Measurements from ENCODE around the gene APH1B. TPM values are rescaled to one million over a fixed set of nuclear protein-coding genes. Genes with fewer than 3 reads are reported as not detected.

Gene APH1B
- total RNA-seq, 1 experiment from 2014 or later = 20.9 TPM

DNA sequence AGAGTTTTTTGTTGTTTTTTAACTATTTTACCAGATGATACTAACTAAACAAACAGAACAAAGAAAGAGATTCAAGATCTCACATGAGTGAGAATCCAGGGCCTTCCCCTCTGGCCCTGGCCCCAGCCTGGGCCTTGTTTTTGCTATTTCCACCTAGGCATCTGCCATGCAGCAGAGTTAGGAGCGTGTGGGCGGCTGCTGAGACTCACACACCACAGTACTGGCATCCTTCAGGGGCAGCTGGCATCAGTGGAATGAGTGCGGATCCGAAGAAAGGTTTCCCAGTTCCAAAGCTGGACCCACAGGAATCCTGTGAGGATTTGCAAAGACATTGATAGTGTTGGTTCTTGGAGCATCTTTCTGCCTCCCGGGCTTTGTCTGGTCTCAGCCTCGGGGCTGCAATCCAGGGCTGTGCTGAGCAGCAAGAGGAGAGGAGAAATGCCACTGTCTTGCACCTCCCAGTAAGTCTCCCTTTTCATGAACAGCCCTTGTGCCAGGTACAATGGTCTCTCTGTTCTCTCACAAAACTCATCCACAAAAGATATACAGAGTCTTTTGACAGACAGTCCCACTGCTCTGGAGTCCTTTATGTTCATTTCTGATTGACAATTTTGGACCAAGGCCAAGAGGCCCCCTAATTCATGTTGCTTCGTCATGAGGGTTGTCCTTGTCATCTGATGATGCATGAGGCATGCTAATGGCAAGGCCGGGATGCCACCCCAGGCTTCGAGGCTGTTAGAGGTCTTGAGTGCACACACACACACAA lies 46.6 kb downstream of the APH1B start:
- no peaks in the 10 kb centered on the region; a peak in 1 of 5 replicates for H3K9me3 Mint-ChIP-seq
- Histone ChIP-seq H2BK5ac (ENCODE audit: insufficient read length, low read length) (no peak overlapping the region), H2BK12ac (ENCODE audit: insufficient read length, low read depth, low read length) (no peak overlapping the region), H3K18ac (ENCODE audit: insufficient read length, low read depth, low read length) (no peak overlapping the region), H3K27ac (ENCODE audit: insufficient read length, low read depth, low read length) (no peak overlapping the region), H3K23ac (ENCODE audit: insufficient read length, low read depth, low read length) (no peak overlapping the region), H2AK5ac (ENCODE audit: insufficient read length, low read length) (no peak overlapping the region), H2BK15ac (ENCODE audit: low read depth, low read length) (no peak overlapping the region), H3T11ph (ENCODE audit: low read length) (no peak overlapping the region), H3K9me3 (ENCODE audit: control insufficient read depth, low read depth, low read length) (no peaks in the 10 kb centered on the region), H2BK120ac (ENCODE audit: low read depth, low read length, poor library complexity, severe bottlenecking) (no peak overlapping the region), H4K5ac (ENCODE audit: insufficient read length, low read depth, low read length) (no peak overlapping the region), H3K4me2 (ENCODE audit: insufficient read depth, insufficient read length, low read length) (no peak overlapping the region), H3K27me3 (ENCODE audit: insufficient read depth, low read length) (no peaks in the 10 kb centered on the region), H3K79me1 (ENCODE audit: insufficient read depth, low read depth, low read length, poor library complexity, severe bottlenecking) (no peaks in the 10 kb centered on the region), H3K56ac (ENCODE audit: insufficient read length, low read depth, low read length) (no peak overlapping the region), H2AFZ (ENCODE audit: low read length) (no peak overlapping the region), H2BK20ac (ENCODE audit: low read depth, low read length, poor library complexity, severe bottlenecking) (no peak overlapping the region), H4K91ac (ENCODE audit: insufficient read length, low read depth, low read length) (no peak overlapping the region), H3K4ac (ENCODE audit: low read depth, low read length) (no peak overlapping the region), H3K14ac (ENCODE audit: insufficient read depth, low read length) (no peak overlapping the region), H3K23me2 (ENCODE audit: insufficient read length, low read depth, low read length, poor library complexity, severe bottlenecking) (no peaks in the 10 kb centered on the region), H3K79me2 (ENCODE audit: insufficient read depth, low read length) (no peaks in the 10 kb centered on the region), H4K20me1 (ENCODE audit: control insufficient read depth, insufficient read depth, insufficient read length) (no peaks in the 10 kb centered on the region), H3K4me1 (ENCODE audit: insufficient read depth, low read length) (0 out of 2 replicates have a peak, but pooled peaks cover 3% of the 10 kb centered on the region), H4K8ac (replicated peaks; ENCODE audit: insufficient read length, low read depth, low read length) (no peak overlapping the region), H3K9ac (ENCODE audit: extremely low read depth, insufficient read length, low read length) (no peak overlapping the region)
- no peak for DNase-seq
- no peak overlapping the region for H3K4me3 Mint-ChIP-seq
- no peaks in the 10 kb centered on the region for H3K36me3 Mint-ChIP-seq (ENCODE audit: insufficient read depth in 1 of 3, low read depth in 3 of 3)
- TF ChIP-seq, protein P1, sequence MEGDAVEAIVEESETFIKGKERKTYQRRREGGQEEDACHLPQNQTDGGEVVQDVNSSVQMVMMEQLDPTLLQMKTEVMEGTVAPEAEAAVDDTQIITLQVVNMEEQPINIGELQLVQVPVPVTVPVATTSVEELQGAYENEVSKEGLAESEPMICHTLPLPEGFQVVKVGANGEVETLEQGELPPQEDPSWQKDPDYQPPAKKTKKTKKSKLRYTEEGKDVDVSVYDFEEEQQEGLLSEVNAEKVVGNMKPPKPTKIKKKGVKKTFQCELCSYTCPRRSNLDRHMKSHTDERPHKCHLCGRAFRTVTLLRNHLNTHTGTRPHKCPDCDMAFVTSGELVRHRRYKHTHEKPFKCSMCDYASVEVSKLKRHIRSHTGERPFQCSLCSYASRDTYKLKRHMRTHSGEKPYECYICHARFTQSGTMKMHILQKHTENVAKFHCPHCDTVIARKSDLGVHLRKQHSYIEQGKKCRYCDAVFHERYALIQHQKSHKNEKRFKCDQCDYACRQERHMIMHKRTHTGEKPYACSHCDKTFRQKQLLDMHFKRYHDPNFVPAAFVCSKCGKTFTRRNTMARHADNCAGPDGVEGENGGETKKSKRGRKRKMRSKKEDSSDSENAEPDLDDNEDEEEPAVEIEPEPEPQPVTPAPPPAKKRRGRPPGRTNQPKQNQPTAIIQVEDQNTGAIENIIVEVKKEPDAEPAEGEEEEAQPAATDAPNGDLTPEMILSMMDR (conservative IDR thresholded peaks at IDR 0.05) = no peak
- H3K4me1 Mint-ChIP-seq = peaks cover 15 to 17% of the 10 kb centered on the region in 2 experiments
- WGBS (ENCODE audit: extremely low coverage, insufficient read length, low lambda C conversion rate) = no CpG with 5 or more reads among the region's 9 CpGs
- no peaks in the 10 kb centered on the region for H3K27me3 Mint-ChIP-seq (ENCODE audit: low read depth)
- 0 out of 7 replicates have a peak overlapping the region, but pooled peaks of 1 of the 3 experiments have one; percentile 21 for H3K27ac Mint-ChIP-seq
